WTC11 (cell line): ENCODE data around the gene LRR1. TPM values are rescaled to one million over a fixed set of nuclear protein-coding genes. Genes with fewer than 3 reads are reported as not detected.

Source experiments
- ATAC-seq: fragments of 200-7000 bp; cut with Tn5 transposase; 2 replicates; pipeline ENCODE4 v1.10.0; 2021; ENCODE audit warnings: mild to moderate bottlenecking, moderate library complexity
- CTCF ChIA-PET: fragments of 300-600 bp; sonication (Branson Sonifier 250); formaldehyde crosslinking; loops from one replicate; lab custom pipeline; 2021; ENCODE audit warnings: antibody characterized with exemption; lab: Charles Lee
- POLR2A ChIA-PET: fragments of 350-600 bp; sonication (Branson Sonifier 250); formaldehyde crosslinking; loops from one replicate; lab custom pipeline; 2021; ENCODE audit warnings: antibody characterized with exemption; lab: Charles Lee
- DNase-seq: peaks from one replicate; pipeline ENCODE4 v3.0.0; 2021; ENCODE audit warnings: low spot score
- H3K27ac Mint-ChIP-seq: 2 replicates; pipeline ENCODE4 v1.8.0; 2021; ENCODE audit warnings: mixed read lengths
- H3K27me3 Mint-ChIP-seq: 2 replicates; pipeline ENCODE4 v1.8.0; 2021; ENCODE audit warnings: low read depth, mild to moderate bottlenecking, moderate library complexity, mixed read lengths
- H3K36me3 Mint-ChIP-seq: 2 replicates; pipeline ENCODE4 v1.8.0; 2021; ENCODE audit warnings: mixed read lengths
- H3K4me1 Mint-ChIP-seq: 2 replicates; pipeline ENCODE4 v1.8.0; 2022; ENCODE audit warnings: mixed read lengths
- H3K4me3 Mint-ChIP-seq: 2 replicates; pipeline ENCODE4 v1.8.0; 2021; ENCODE audit warnings: mild to moderate bottlenecking, moderate library complexity, mixed read lengths
- H3K9me3 Mint-ChIP-seq: 2 replicates; pipeline ENCODE4 v1.8.0; 2021; ENCODE audit warnings: mixed read lengths
- ATF6 ChIP-seq: sonication (generic); formaldehyde crosslinking; IDR thresholded peaks from 2 replicates; pipeline ENCODE4 v1.8.1; 2023; ENCODE audit warnings: mild to moderate bottlenecking, missing genetic modification reagents
- CBFB ChIP-seq: sonication (generic); formaldehyde crosslinking; IDR thresholded peaks from 2 replicates; pipeline ENCODE4 v1.8.1; 2022; ENCODE audit warnings: mild to moderate bottlenecking, low read depth, missing genetic modification reagents
- CREM ChIP-seq: sonication (generic); formaldehyde crosslinking; IDR thresholded peaks from 2 replicates; pipeline ENCODE4 v1.8.1; 2022; ENCODE audit warnings: mild to moderate bottlenecking, missing genetic modification reagents, moderate library complexity
- CTCF ChIP-seq: fragments of 200-600 bp; IDR thresholded peaks from 2 replicates; pipeline ENCODE4 v1.8.0; 2022; ENCODE audit warnings: antibody characterized with exemption
- ERG ChIP-seq: fragments of 250-450 bp; sonication (Bioruptor Pico); IDR thresholded peaks from 2 replicates; pipeline ENCODE4 v1.8.0; 2021; ENCODE audit warnings: mild to moderate bottlenecking
- FOXJ3 ChIP-seq: sonication (generic); formaldehyde crosslinking; IDR thresholded peaks from 2 replicates; pipeline ENCODE4 v1.9.0; 2021; ENCODE audit warnings: missing genetic modification reagents, mild to moderate bottlenecking, borderline replicate concordance
- FOXK1 ChIP-seq: sonication (generic); formaldehyde crosslinking; IDR thresholded peaks from 2 replicates; pipeline ENCODE4 v1.8.0; 2022; ENCODE audit warnings: mild to moderate bottlenecking, moderate library complexity, missing genetic modification reagents
- GABPB1 ChIP-seq: sonication (generic); formaldehyde crosslinking; IDR thresholded peaks from 2 replicates; pipeline ENCODE4 v1.8.1; 2023; ENCODE audit warnings: mild to moderate bottlenecking, missing genetic modification reagents
- GTF2I ChIP-seq: fragments of 250-450 bp; sonication (Bioruptor Pico); conservative IDR thresholded peaks from 2 replicates; pipeline ENCODE4 v1.4.0; 2021; ENCODE audit warnings: mild to moderate bottlenecking
- HMGA2 ChIP-seq: fragments of 250-450 bp; sonication (Bioruptor Pico); IDR thresholded peaks from 2 replicates; pipeline ENCODE4 v1.4.0; 2021; ENCODE audit warnings: mild to moderate bottlenecking, moderate library complexity
- IRF2 ChIP-seq: sonication (generic); formaldehyde crosslinking; IDR thresholded peaks from 2 replicates; pipeline ENCODE4 v1.8.0; 2022; ENCODE audit warnings: low read depth, missing genetic modification reagents, borderline replicate concordance
- JAZF1 ChIP-seq: fragments of 250-450 bp; sonication (Bioruptor Pico); IDR thresholded peaks from 2 replicates; pipeline ENCODE4 v1.9.0; 2021; ENCODE audit warnings: moderate library complexity, mild to moderate bottlenecking, inconsistent platforms
- NFATC4 ChIP-seq: fragments of 250-450 bp; sonication (Bioruptor Pico); IDR thresholded peaks from 2 replicates; pipeline ENCODE4 v1.9.0; 2021; ENCODE audit warnings: mild to moderate bottlenecking
- NFYB ChIP-seq: sonication (generic); formaldehyde crosslinking; conservative IDR thresholded peaks from 2 replicates; pipeline ENCODE4 v1.8.0; 2022; ENCODE audit warnings: low read depth, missing genetic modification reagents
- NR2C2 ChIP-seq: sonication (generic); formaldehyde crosslinking; IDR thresholded peaks from 2 replicates; pipeline ENCODE4 v1.8.0; 2022; ENCODE audit warnings: mild to moderate bottlenecking, missing genetic modification reagents
- ZBTB21 ChIP-seq: sonication (generic); formaldehyde crosslinking; IDR thresholded peaks from 2 replicates; pipeline ENCODE4 v1.8.1; 2023; ENCODE audit warnings: mild to moderate bottlenecking, missing genetic modification reagents, borderline replicate concordance
- ZBTB43 ChIP-seq: sonication (generic); formaldehyde crosslinking; IDR thresholded peaks from 2 replicates; pipeline ENCODE4 v1.8.1; 2023; ENCODE audit warnings: mild to moderate bottlenecking, missing genetic modification reagents
- ZNF121 ChIP-seq: sonication (generic); formaldehyde crosslinking; IDR thresholded peaks from 2 replicates; pipeline ENCODE4 v1.8.0; 2023; ENCODE audit warnings: missing genetic modification reagents
- ZNF281 ChIP-seq: sonication (generic); formaldehyde crosslinking; IDR thresholded peaks from 2 replicates; pipeline ENCODE4 v1.8.0; 2023; ENCODE audit warnings: mild to moderate bottlenecking, missing genetic modification reagents
- ZNF396 ChIP-seq: fragments of 250-450 bp; sonication (Bioruptor Pico); IDR thresholded peaks from 2 replicates; pipeline ENCODE4 v1.8.0; 2021; ENCODE audit warnings: mild to moderate bottlenecking, moderate library complexity, borderline replicate concordance
- ZNF423 ChIP-seq: fragments of 250-450 bp; sonication (Bioruptor Pico); IDR thresholded peaks from 2 replicates; pipeline ENCODE4 v2.1.2; 2022; ENCODE audit warnings: mild to moderate bottlenecking, moderate library complexity
- total RNA-seq: library from RNA; stranded (reverse); gene quantifications from 3 replicates; pipeline ENCODE4 v1.2.3, GENCODE V29; 2021

Gene LRR1
- total RNA-seq, 1 experiment from 2014 or later = 42.6 TPM

- no peak for TF ChIP-seq CTCF
- no peak for TF ChIP-seq GTF2I (CRISPR knock-in tag)
- peak; percentile 28; the same call in 1 of the 2 replicates for TF ChIP-seq GABPB1 (CRISPR knock-in tag)
- TF ChIP-seq FOXJ3 (CRISPR knock-in tag) = no peak
- TF ChIP-seq JAZF1 (CRISPR knock-in tag) = no peak
- TF ChIP-seq, all 79 proteins: peak for 29
These were observed 12.7 kb upstream of the LRR1 start, which contains the start of gene RPS29 (continued) for GRCh38 chr14:49585803-49586672.

GRCh38 chr14:49586673-49587460 lies 11.9 kb upstream of the LRR1 start:
- H3K9me3 Mint-ChIP-seq = no peaks in the 10 kb centered on the region
- peaks cover 44% of the 10 kb centered on the region for H3K36me3 Mint-ChIP-seq
- H3K27me3 Mint-ChIP-seq = peaks cover 4% of the 10 kb centered on the region; the same call in 1 of the 2 replicates
- peak; percentile 39 for DNase-seq
- peak overlapping the region; percentile 97 for H3K27ac Mint-ChIP-seq
- POLR2A ChIA-PET = interaction anchor here (0.6 to 3.9 kb wide), 10 partner anchors 8 to 276 kb away, joined by 3 to 33 read pairs (median 3); partner anchors contain the start of genes LRR1, MGAT2 and RPL36AL
- CTCF ChIA-PET = interaction anchor here (0.6 to 2.4 kb wide), 9 partner anchors 10 to 266 kb away, joined by 3 to 43 read pairs (median 4); partner anchors contain the start of genes LRR1, MGAT2, NEMF and RPL36AL
- peak overlapping the region; percentile 95 for H3K4me3 Mint-ChIP-seq
- peak; percentile 14 for ATAC-seq
- H3K4me1 Mint-ChIP-seq = peaks cover 27% of the 10 kb centered on the region
- no peak for TF ChIP-seq FOXJ3 (CRISPR knock-in tag)
- TF ChIP-seq NFYB (CRISPR knock-in tag) = no peak
- TF ChIP-seq CREM (CRISPR knock-in tag) = peak; percentile 75; the same call in 1 of the 2 replicates
- no peak for TF ChIP-seq ZNF281 (CRISPR knock-in tag)
- TF ChIP-seq ERG (CRISPR knock-in tag) = no peak
- no peak for TF ChIP-seq HMGA2 (CRISPR knock-in tag)
- TF ChIP-seq NR2C2 = no peak
- no peak for TF ChIP-seq ZBTB21 (CRISPR knock-in tag)
- 0 out of 2 replicates have a peak, but pooled peaks have one; percentile 15 for TF ChIP-seq ZNF121 (CRISPR knock-in tag)
- TF ChIP-seq ATF6 (CRISPR knock-in tag) = no peak
- TF ChIP-seq NFATC4 (CRISPR knock-in tag) = no peak
- TF ChIP-seq ZNF396 = peak; percentile 85; the same call in 1 of the 2 replicates
- TF ChIP-seq ZNF423 (CRISPR knock-in tag) = 0 out of 2 replicates have a peak, but pooled peaks have one; percentile 3
- peak; percentile 98 for TF ChIP-seq GTF2I (CRISPR knock-in tag)
- no peak for TF ChIP-seq ZBTB43
- TF ChIP-seq CTCF = peak; percentile 73
- no peak for TF ChIP-seq IRF2 (CRISPR knock-in tag)
- TF ChIP-seq FOXK1 (CRISPR knock-in tag) = no peak
- TF ChIP-seq GABPB1 (CRISPR knock-in tag) = no peak
- no peak for TF ChIP-seq CBFB (CRISPR knock-in tag)
